Activated T-helper 9 cell treated with anti-CD3 and anti-CD28 coated beads, Interleukin-2, amount 50 U/mL, for 16 hours (primary cell): ENCODE measurements around the gene CNKSR2.
"Not testable (repeated sequence)": the region's sequence is repeated elsewhere in the genome, so short reads cannot be mapped to it uniquely, and the experiment has no call there.

Source experiments
- DNase-seq: peaks from one replicate; pipeline ENCODE4 v3.0.0-alpha.2; 2020; ENCODE audit warnings: low read depth

CNKSR2 gene

DNA sequence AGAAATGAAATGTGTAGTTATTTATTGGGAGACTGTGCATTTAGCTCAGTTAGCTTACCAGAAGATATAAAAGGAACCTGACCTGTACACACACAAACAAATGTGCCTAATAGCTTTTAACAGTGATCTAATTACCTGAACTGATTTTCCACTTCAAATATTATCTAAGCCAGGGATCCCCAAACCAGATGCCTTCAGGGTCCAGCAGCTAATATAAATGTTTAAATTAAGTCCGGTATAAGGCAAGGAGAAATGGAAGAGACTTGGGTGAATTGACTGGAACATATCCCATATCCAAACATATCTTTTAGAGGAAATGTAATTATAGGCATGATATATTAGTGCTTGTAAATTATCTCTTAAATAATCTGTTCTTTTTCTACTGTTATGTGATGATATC lies 66.7 kb downstream of the CNKSR2 start:
- DNase-seq = no peak

GRCh38 chrX:21457718-21458117 lies 83.5 kb downstream of the CNKSR2 start:
- DNase-seq = no peak

DNA sequence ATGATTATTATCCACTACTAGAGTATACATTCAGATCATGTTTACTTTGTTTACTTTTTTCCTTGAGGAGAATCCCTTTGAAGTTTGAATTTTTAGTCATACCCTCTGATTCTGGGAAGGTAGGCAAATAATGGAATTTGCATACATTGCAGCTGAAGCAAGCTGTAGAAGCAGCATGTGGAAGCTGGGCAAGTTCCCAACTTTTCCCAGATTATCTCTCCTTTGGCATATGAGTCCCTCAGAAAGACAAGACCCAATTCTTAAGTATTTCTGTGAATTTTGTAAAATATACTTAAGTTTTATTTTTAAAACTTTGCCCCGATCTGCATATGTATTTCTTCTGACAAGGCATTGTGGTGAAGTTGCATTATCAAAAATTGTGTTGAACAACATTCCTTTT lies 94.9 kb downstream of the CNKSR2 start:
- DNase-seq = no peak

DNA sequence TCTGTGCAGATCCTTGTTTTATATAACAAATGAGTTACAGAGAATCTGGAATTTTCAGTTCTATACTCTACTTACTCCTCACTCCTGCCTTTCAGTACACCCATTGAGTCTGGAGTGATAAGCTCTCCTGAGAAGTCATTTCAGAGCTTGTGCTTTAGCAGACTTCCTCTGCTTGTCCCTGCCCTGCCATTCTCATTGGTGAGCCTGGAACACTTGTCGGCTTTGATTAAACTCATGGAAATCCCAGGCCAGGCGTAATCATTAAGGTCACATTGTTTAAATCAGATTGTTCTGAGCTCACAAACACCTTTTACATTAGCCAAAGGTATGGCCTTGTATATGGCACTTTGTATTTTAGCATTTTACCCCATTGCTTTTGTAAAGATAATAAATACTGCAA lies 102.7 kb downstream of the CNKSR2 start:
- DNase-seq = no peak

GRCh38 chrX:21479695-21480270 lies 105.6 kb downstream of the CNKSR2 start:
- DNase-seq = no peak

DNA sequence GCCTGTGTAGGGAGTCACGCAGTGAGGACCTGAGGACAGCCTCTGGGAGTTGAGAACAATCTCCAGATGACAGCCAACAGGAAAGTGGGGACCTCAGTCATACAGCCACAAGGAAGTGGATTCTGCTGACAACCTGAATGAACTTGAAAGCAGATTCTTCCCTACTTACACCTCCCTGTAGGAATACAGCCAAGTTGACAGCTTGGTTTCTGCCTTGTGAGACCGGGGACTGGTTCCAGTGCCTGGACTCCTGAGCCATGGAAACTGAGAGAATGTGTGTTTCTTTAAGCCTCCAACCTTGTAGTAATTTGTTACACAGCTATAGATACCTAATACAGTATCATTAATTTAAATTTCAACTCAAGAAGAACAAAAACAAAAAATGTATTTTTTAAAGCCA lies 107.5 kb downstream of the CNKSR2 start:
- no peak for DNase-seq

- DNase-seq = not testable (repeated sequence)
These were observed 109.8 kb downstream of the CNKSR2 start for GRCh38 chrX:21484051-21484450.

DNA sequence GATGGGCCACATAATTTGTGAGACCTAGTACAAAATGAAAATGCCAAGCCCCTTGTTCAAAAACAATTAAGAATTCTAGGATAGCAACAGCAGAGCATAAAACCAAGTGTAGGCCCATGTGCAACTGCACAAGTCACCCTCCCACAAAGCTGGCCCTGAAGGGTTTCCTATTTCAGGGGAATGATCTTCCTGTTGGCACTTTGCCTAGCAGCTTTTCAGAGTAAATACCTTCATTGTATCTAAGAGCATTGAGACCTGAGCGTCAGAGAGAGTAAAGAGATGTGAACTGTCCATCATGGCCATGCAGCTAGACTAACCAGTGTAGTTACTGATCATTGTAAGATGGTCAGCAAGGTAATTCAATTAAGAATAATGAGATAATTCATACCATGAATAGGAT lies 113.6 kb downstream of the CNKSR2 start:
- no peak for DNase-seq

- DNase-seq = no peak
These were observed 116.1 kb downstream of the CNKSR2 start for GRCh38 chrX:21490341-21490740.

DNA sequence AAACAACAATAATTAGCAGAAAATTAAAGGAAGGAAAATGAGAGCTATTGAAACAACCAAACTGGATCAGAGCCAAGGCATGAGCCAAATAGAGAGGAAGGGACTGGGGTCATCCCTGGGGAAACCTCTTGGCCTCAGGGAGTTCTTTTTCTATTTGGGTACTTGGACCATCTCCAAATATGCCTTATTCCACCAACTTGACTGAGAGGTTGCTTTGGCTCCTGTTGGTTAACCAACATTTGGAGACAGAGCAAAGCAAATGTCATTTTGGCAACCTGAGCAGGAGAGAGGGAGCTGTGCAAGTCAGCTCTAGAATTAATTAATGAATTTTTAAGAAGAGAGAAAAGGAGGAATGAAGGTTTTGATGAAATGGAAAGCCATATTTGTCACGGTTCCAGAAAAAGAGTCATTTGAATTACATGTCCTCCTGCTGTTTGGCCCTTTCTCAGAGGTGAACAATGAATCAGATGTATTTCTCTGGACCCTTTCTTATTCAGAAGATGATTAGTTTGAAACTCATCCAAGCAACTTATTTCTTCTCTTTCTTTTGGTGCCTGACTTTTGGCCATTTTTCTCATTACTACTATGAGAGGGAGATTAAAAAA lies 119.1 kb downstream of the CNKSR2 start:
- no peak for DNase-seq

- DNase-seq = no peak
These were observed 129.4 kb downstream of the CNKSR2 start for GRCh38 chrX:21503593-21503992.

DNA sequence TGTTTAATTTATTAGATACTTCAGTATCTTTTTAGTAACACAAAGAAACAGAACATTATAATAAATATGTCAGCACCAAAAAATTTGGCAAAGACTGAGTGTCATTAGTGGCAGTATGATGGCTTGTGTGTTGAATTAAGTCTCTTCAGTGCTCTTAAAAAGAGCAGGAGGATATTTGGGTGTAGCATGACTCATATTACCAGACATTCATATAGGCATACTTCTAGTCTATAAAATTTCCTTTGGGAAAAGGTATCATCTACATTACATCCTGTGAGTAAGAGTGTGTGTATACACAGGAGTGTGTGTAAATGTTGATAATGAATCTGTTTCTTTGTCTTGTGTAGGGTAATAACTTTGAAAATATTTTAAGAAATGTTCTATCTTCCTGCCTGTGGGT lies 135.7 kb downstream of the CNKSR2 start:
- DNase-seq = no peak

GRCh38 chrX:21524008-21524407 lies 149.8 kb downstream of the CNKSR2 start:
- DNase-seq = no peak

DNA sequence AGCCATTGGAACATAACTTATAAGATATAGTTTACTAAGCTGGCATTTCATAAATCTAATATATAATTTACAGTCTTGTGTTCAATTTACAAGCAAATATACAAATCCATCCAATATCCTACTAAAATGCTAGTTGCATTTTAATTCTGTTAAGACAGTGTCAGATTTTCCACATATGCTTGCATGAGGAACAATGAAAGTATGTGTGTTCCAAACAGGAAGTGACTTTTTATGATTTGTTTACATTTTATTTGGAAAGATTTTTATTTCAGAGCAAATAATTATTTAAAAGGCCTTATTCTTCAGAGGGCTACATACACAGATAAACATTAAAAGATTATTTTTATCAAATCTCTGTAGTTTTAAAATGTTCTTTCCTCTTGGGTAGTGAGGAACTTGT lies 153.9 kb downstream of the CNKSR2 start:
- DNase-seq = no peak

- DNase-seq = no peak
These were observed 155.6 kb downstream of the CNKSR2 start for GRCh38 chrX:21529771-21530170.

DNA sequence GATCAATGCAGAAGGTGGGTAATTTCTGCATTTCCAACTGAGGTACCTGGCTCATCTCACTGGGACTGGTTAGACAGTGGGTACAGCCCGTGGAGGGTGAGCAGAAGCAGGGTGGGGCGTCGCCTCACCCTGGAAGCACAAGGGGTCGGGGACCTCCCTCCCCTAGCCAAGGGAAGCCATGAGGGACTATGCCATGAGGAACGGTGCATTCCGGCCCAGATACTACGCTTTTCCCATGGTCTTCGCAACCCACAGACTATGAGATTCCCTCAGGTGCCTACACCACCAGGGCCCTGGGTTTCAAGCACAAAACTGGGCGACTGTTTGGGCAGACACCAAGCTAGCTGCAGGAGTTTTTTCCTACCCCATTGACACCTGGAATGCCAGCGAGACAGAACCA lies 170.4 kb downstream of the CNKSR2 start:
- not testable (repeated sequence) for DNase-seq

DNA sequence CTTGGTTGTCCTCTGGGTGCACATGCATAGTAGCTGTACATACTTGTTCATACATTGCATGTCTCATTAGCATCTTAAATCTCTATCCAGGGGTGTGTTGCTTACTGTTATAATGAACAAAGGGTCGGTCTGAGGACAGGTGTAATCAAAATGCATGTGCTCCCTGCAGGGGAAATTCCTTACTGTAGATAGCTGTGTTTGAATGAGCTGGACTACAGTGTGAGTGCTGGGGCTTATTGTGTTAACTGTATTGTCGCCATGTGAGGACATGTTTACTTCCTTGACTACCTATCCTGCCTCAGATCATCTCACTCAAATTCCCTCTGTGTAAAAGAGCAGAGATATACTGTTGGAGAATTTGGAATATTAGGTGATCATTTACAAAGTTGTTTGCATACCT lies 185.2 kb downstream of the CNKSR2 start:
- DNase-seq = no peak

DNA sequence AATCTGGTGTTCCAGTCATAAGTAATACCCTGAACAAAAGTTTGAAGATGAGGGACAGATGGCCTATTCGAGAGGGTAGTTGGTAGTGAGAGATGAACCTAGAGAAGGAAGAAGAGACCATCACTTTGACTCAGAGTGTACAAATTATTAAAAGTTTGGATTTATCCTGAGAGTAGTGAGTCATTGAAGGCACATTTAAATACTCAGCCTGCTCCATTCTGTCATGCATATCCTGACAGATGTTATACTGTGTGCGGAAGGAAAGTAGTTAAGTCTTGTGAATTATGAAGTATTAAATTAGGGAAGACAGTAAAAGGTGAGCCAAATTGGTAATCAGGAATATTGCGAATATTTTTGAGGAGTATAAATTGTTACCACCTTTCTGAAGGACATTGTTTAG lies 190.8 kb downstream of the CNKSR2 start:
- no peak for DNase-seq

GRCh38 chrX:21574793-21575192 lies 200.6 kb downstream of the CNKSR2 start:
- no peak for DNase-seq

- DNase-seq = no peak
These were observed 207.3 kb downstream of the CNKSR2 start for GRCh38 chrX:21581479-21581878.

DNA sequence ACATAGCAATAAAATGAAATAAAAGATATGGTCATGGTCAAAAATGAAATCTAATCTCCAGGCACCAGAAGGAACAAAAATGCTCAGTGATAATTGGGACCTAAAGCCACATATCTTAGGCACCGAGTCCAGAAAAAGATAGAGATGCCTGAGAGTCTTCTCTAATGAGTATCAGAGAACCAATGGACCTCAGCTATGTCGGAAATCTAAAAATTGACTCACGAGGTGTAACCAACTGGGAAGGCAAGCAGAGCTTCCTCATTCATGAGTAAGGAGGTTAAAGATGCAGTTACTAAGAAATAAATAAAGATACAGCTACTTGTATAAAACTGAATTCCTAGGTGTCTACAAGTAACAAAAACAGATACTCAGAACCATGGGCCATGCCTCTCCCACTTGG lies 211.8 kb downstream of the CNKSR2 start:
- no peak for DNase-seq

DNA sequence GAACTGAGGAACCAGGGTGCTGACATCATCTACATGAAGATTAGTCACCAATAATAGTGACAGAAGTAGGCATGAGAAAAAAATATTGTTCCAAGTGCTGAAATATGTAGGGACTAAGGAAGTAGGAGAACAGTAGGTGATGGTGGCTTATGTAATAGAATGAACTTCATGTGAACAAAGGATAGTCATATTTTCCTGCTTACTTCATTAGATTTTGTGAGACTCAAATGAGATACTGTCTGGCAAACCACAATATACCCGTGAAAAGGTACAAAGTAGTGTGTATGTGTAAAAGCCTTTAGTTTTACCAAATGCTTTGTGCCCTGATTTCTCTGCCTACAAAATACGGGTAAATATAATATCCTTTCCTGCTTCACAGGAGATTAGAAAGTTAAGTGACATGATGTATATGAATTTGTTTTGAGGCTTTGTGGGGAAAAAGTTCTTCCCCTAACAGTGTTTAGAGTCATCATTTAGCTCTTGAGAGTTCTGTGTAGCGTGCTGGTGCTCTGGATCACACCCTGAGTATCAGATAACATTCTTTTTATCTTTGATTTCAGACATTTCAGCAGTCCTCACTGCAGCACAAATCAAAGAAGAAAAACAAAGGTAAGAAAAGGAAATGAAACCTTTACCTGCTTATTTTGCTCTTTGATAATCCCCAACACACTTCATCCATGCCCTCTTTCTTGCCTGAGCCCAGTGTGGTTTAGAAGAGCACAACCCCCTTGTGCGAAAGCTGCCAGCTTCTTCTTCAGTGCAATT lies 216.0 kb downstream of the CNKSR2 start:
- no peak for DNase-seq

DNA sequence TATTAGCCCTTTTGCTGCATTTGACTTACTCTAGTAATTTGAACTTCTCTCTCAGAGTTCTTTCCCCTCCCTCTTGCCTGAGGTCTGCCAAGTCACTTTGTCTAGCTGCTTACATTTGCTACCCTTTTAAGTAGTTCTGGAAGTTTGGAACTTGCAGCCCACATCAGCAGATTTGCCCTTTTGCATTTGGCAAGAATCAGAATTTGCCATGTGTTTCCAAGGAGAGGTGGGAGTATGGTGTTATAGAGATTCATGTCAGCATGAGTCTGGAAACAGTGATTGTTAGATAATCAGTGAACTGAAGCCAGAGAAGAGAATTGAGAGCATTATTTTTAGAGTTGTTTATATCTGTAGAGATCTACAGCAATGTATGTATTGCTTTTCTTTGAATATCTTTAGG lies 231.8 kb downstream of the CNKSR2 start:
- DNase-seq = no peak

- DNase-seq = no peak
These were observed 235.9 kb downstream of the CNKSR2 start for GRCh38 chrX:21610168-21610567.
